Measurements from ENCODE around the gene TMEM200C.

- TF ChIP-seq, protein P1, sequence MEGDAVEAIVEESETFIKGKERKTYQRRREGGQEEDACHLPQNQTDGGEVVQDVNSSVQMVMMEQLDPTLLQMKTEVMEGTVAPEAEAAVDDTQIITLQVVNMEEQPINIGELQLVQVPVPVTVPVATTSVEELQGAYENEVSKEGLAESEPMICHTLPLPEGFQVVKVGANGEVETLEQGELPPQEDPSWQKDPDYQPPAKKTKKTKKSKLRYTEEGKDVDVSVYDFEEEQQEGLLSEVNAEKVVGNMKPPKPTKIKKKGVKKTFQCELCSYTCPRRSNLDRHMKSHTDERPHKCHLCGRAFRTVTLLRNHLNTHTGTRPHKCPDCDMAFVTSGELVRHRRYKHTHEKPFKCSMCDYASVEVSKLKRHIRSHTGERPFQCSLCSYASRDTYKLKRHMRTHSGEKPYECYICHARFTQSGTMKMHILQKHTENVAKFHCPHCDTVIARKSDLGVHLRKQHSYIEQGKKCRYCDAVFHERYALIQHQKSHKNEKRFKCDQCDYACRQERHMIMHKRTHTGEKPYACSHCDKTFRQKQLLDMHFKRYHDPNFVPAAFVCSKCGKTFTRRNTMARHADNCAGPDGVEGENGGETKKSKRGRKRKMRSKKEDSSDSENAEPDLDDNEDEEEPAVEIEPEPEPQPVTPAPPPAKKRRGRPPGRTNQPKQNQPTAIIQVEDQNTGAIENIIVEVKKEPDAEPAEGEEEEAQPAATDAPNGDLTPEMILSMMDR (IDR thresholded peaks at IDR 0.05 in 2 of 3, conservative IDR thresholded peaks at IDR 0.05 in 1 of 3; ENCODE audit: control insufficient read depth in 2 of 3, extremely low read depth in 1 of 3, insufficient read depth in 1 of 3, low read depth in 3 of 3, low read length in 3 of 3) = no peak
- no peak for TF ChIP-seq CREM (IDR thresholded peaks at IDR 0.05; ENCODE audit: low read depth)
These were observed 4.0 kb downstream of the TMEM200C start for GRCh38 chr18:5891184-5891853.

Measured in GM12878 (cell line).